HepG2 (cell line): ENCODE measurements around the gene EDC3. TPM values are rescaled to one million over a fixed set of nuclear protein-coding genes. Genes with fewer than 3 reads are reported as not detected.

Experiments used
- ATAC-seq: fragments of 200-7000 bp; cut with Tn5 transposase; 3 replicates; pipeline ENCODE4 v1.9.1; 2020; ENCODE audit warnings: mild to moderate bottlenecking, moderate library complexity
- BruUV-seq: library from RNA; stranded (reverse); fragments of 400-500 nt; replicated peaks from 2 replicates; lab custom pipeline; 2021; lab: Mats Ljungman, UMichigan
- CTCF ChIA-PET: fragments of 300-600 bp; formaldehyde crosslinking; extraction: SDS; loops from one replicate; lab custom pipeline; 2021; ENCODE audit warnings: low total read pairs, inconsistent platforms, low intra/inter-chr PET ratio; lab: Yijun Ruan, JAX
- POLR2A ChIA-PET: fragments of 350-600 bp; sonication (Branson Sonifier 250); formaldehyde crosslinking; loops from one replicate; lab custom pipeline; 2020; ENCODE audit warnings: antibody characterized with exemption, inconsistent platforms; lab: Yijun Ruan, JAX
- DNase-seq: peaks from one replicate; pipeline ENCODE4 v3.0.0-alpha.2; 2015; ENCODE audit warnings: low spot score
- FAIRE-seq: peaks from 3 replicates; lab custom pipeline; 2011; peaks lifted over from hg19 to GRCh38; lab: Jason Lieb, UNC
- H2AFZ ChIP-seq: one replicate; pipeline ENCODE4 v1.6.1; 2011; ENCODE audit warnings: low read length, inconsistent platforms
- H3K27ac ChIP-seq: fragments of 300-600 bp; 3 replicates; pipeline ENCODE4 v1.8.0; 2011; ENCODE audit warnings: mixed run types, mild to moderate bottlenecking, mixed read lengths, low read length, inconsistent platforms; ENCODE audit not compliant: insufficient read depth; ENCODE audit errors: extremely low read length
- H3K27me3 ChIP-seq, 2 experiments: fragments of 200-600 bp in 1 of 2; 2 replicates in 1 of 2; 3 replicates in 1 of 2; pipeline versions ENCODE4 v1.6.0 to v1.8.0; 2011; ENCODE audit warnings: low read length in 2 of 2, mild to moderate bottlenecking in 2 of 2, moderate library complexity in 2 of 2, inconsistent platforms in 1 of 2; ENCODE audit not compliant: insufficient read depth in 2 of 2, control insufficient read depth in 1 of 2
- H3K36me3 ChIP-seq, 2 experiments: fragments of 200-600 bp in 1 of 2; replicated peaks in 1 of 2; 2 replicates in 1 of 2; 3 replicates in 1 of 2; pipeline versions ENCODE4 v1.5.1 to v1.8.0; 2011; ENCODE audit warnings: low read length in 2 of 2, inconsistent platforms in 1 of 2; ENCODE audit not compliant: insufficient read depth in 2 of 2, control insufficient read depth in 1 of 2
- H3K4me1 ChIP-seq: 2 replicates; pipeline ENCODE4 v1.5.1; 2012; ENCODE audit warnings: low read length, inconsistent platforms; ENCODE audit not compliant: insufficient read depth
- H3K4me2 ChIP-seq: 2 replicates; pipeline ENCODE4 v1.6.0; 2011; ENCODE audit warnings: low read depth, low read length, inconsistent platforms
- H3K4me3 ChIP-seq, 3 experiments: fragments of 200-600 bp in 1 of 3; sonication (generic), shearing (Covaris generic) in 1 of 3; replicated peaks in 1 of 3; 2 replicates each; pipeline ENCODE4 v1.5.1; 2011 to 2016; ENCODE audit warnings: low read length in 3 of 3, inconsistent platforms in 2 of 3, low read depth in 2 of 3, mild to moderate bottlenecking in 2 of 3, control low read depth in 1 of 3, mixed read lengths in 1 of 3; ENCODE audit not compliant: insufficient read depth in 1 of 3
- H3K79me2 ChIP-seq: one replicate; pipeline ENCODE4 v1.6.1; 2011; ENCODE audit warnings: low read length, inconsistent platforms; ENCODE audit not compliant: insufficient read depth
- H3K9ac ChIP-seq: 2 replicates; pipeline ENCODE4 v1.6.0; 2011; ENCODE audit warnings: mild to moderate bottlenecking, low read depth, low read length, inconsistent platforms; ENCODE audit not compliant: insufficient read depth
- H3K9me3 ChIP-seq: 2 replicates; pipeline ENCODE4 v1.5.1; 2012; ENCODE audit warnings: mild to moderate bottlenecking, low read length
- H4K20me1 ChIP-seq: 2 replicates; pipeline ENCODE4 v1.6.0; 2011; ENCODE audit warnings: inconsistent platforms, mild to moderate bottlenecking, low read length, moderate library complexity; ENCODE audit not compliant: insufficient read depth
- MXI1 ChIP-seq: IDR thresholded peaks from 3 replicates; pipeline ENCODE4 v1.6.1; 2012; ENCODE audit warnings: low read depth, low read length, inconsistent platforms, borderline replicate concordance
- RBAK ChIP-seq: sonication (generic); formaldehyde crosslinking; IDR thresholded peaks from 2 replicates; pipeline ENCODE4 v1.5.1; 2020; ENCODE audit warnings: mild to moderate bottlenecking, missing genetic modification reagents
- TBL1XR1 ChIP-seq: fragments of 150-350 bp; IDR thresholded peaks from 2 replicates; pipeline ENCODE4 v1.6.1; 2014; ENCODE audit warnings: borderline replicate concordance, low read length; ENCODE audit not compliant: partially characterized antibody
- TEAD2 ChIP-seq: sonication (generic); formaldehyde crosslinking; IDR thresholded peaks from 2 replicates; pipeline ENCODE4 v1.9.0; 2021; ENCODE audit warnings: missing genetic modification reagents
- ZFP36L2 ChIP-seq: sonication (generic); formaldehyde crosslinking; IDR thresholded peaks from 2 replicates; pipeline ENCODE4 v1.4.0; 2020; ENCODE audit warnings: missing genetic modification reagents
- WGBS: methylation state at CpG from one replicate; pipeline ENCODE4 v1.1.6; 2017; ENCODE audit warnings: low lambda C conversion rate; 5-methylcytosine and 5-hydroxymethylcytosine counted together
- in situ Hi-C: cut with HindIII; loops from 2 replicates; pipeline ENCODE4 v1.10.0; 2017; ENCODE audit warnings: low pct_unique_long_range_greater_than_20kb; ENCODE audit not compliant: extremely low pct_ligation_motif_present
- intact Hi-C: fragments of 100-400 bp; cut with micrococcal nuclease; formaldehyde crosslinking; loops from one replicate; pipeline ENCODE4 v1.10.0; 2022; ENCODE audit not compliant: unreplicated experiment
- polyA plus RNA-seq, 8 experiments: library from polyadenylated mRNA; depleted of rRNA in 3 of 8; stranded (reverse) in 7 of 8; unstranded in 1 of 8; fragments of >200 nt; fragmentation: Illumina TruSeq in 4 of 8; extraction: Trizol in 4 of 8; gene quantifications; 2 replicates each; pipeline versions ENCODE4 v1.2.1 to v1.2.3, GENCODE V29; 2011 to 2016; ENCODE audit warnings: low read depth in 4 of 8, missing spikeins in 1 of 8, mixed read lengths in 1 of 8; ENCODE audit not compliant: insufficient read depth in 1 of 8
- total RNA-seq, 5 experiments: library from RNA; depleted of rRNA; stranded (reverse); fragments of >200 nt; fragmentation: Illumina TruSeq; extraction: Trizol; gene quantifications; 2 replicates each; pipeline ENCODE4 v1.2.3, GENCODE V29; 2016; ENCODE audit warnings: low read depth in 1 of 5
- TF ChIP-seq, protein P1 (sequence below): sonication (generic); formaldehyde crosslinking; IDR thresholded peaks from 2 replicates; pipeline ENCODE4 v1.5.0; 2020; ENCODE audit warnings: mild to moderate bottlenecking, missing genetic modification reagents, borderline replicate concordance

The EDC3 gene
- total and polyA plus RNA-seq, 2 of the 13 experiments (the other 11 are each of a cell fraction or from before 2014, with no cell fraction given): 17.4 to 32.0 TPM

DNA sequence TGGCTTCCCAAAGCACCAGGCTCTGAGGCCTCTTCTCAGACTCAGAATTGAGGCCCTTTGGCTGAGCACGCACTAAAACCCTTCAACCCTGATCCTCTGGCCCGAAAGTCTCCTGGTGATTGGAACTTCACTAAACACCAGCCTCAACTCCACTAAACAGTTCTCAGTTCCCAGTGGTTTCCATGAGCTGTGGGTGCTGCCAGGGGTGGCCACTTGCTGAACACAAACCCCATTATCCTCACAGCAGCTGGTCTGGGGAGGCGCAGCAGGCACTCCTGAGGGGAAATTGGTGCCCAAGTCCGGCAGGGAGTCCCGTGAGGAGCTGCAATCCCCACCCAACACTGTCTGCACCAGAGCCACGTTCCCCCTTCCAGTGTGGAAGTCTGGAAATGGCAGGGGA lies 84.0 kb downstream of the EDC3 start (continued):
- TF ChIP-seq TBL1XR1: no peak

DNA sequence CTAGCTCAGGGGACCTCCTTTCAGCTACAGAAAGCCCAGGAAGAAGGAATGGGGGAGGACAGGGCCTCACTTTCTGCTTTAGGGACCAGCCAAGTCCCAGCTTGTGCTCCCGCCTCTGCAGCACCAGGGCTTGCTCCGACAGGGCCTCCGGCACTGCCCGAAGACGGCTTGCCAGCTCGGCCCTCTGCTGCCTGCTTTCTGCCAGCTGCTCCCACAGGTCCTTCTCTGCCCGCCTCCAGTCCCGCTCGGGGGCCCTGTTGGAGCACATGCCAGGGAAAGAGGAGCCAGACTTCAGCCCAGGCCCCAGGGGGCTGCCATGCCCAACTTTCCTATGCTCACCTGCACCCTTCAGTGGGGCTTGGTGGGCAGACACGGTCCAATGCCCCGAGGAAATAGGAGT lies 84.5 kb downstream of the EDC3 start:
- H3K9me3 ChIP-seq: no peaks in the 10 kb centered on the region
- no peak overlapping the region for H3K4me2 ChIP-seq
- intact Hi-C loops (no loop called here), in situ Hi-C loops (no loop called here)
- H3K4me3 ChIP-seq: no peak overlapping the region
- WGBS: 60% methylated on average over 2 of the region's 11 CpGs
- no peak overlapping the region for H3K27ac ChIP-seq
- no peak overlapping the region for H3K9ac ChIP-seq
- DNase-seq (no peak), FAIRE-seq (no peak), ATAC-seq (no peak)
- H3K4me1 ChIP-seq: peaks cover 11% of the 10 kb centered on the region
- H3K36me3 ChIP-seq: no peaks in the 10 kb centered on the region
- H3K79me2 ChIP-seq: peaks cover 6% of the 10 kb centered on the region
- ChIA-PET CTCF (no interaction called here), POLR2A (interaction anchor here (6.9 kb wide), 1 partner anchor 13 kb away, joined by 52 read pairs; no protein-coding TSS in a partner anchor)
- 0 out of 2 replicates have a peak, but pooled peaks cover under 1% of the 10 kb centered on the region for H4K20me1 ChIP-seq
- no TSS peak for BruUV-seq
- H2AFZ ChIP-seq: no peak overlapping the region
- peaks cover 10 to 56% of the 10 kb centered on the region in 2 experiments for H3K27me3 ChIP-seq
- TF ChIP-seq, protein P1, sequence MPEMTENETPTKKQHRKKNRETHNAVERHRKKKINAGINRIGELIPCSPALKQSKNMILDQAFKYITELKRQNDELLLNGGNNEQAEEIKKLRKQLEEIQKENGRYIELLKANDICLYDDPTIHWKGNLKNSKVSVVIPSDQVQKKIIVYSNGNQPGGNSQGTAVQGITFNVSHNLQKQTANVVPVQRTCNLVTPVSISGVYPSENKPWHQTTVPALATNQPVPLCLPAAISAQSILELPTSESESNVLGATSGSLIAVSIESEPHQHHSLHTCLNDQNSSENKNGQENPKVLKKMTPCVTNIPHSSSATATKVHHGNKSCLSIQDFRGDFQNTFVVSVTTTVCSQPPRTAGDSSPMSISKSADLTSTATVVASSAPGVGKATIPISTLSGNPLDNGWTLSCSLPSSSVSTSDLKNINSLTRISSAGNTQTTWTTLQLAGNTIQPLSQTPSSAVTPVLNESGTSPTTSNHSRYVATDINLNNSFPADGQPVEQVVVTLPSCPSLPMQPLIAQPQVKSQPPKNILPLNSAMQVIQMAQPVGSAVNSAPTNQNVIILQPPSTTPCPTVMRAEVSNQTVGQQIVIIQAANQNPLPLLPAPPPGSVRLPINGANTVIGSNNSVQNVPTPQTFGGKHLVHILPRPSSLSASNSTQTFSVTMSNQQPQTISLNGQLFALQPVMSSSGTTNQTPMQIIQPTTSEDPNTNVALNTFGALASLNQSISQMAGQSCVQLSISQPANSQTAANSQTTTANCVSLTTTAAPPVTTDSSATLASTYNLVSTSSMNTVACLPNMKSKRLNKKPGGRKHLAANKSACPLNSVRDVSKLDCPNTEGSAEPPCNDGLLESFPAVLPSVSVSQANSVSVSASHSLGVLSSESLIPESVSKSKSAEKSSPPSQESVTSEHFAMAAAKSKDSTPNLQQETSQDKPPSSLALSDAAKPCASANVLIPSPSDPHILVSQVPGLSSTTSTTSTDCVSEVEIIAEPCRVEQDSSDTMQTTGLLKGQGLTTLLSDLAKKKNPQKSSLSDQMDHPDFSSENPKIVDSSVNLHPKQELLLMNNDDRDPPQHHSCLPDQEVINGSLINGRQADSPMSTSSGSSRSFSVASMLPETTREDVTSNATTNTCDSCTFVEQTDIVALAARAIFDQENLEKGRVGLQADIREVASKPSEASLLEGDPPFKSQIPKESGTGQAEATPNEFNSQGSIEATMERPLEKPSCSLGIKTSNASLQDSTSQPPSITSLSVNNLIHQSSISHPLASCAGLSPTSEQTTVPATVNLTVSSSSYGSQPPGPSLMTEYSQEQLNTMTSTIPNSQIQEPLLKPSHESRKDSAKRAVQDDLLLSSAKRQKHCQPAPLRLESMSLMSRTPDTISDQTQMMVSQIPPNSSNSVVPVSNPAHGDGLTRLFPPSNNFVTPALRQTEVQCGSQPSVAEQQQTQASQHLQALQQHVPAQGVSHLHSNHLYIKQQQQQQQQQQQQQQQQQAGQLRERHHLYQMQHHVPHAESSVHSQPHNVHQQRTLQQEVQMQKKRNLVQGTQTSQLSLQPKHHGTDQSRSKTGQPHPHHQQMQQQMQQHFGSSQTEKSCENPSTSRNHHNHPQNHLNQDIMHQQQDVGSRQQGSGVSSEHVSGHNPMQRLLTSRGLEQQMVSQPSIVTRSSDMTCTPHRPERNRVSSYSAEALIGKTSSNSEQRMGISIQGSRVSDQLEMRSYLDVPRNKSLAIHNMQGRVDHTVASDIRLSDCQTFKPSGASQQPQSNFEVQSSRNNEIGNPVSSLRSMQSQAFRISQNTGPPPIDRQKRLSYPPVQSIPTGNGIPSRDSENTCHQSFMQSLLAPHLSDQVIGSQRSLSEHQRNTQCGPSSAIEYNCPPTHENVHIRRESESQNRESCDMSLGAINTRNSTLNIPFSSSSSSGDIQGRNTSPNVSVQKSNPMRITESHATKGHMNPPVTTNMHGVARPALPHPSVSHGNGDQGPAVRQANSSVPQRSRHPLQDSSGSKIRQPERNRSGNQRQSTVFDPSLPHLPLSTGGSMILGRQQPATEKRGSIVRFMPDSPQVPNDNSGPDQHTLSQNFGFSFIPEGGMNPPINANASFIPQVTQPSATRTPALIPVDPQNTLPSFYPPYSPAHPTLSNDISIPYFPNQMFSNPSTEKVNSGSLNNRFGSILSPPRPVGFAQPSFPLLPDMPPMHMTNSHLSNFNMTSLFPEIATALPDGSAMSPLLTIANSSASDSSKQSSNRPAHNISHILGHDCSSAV (CRISPR knock-in tag): no peak
- TF ChIP-seq MXI1 (no peak), ZFP36L2 (no peak), RBAK (CRISPR knock-in tag) (no peak), TEAD2 (CRISPR knock-in tag) (no peak)
